Duodenal mucosa (tissue), 2 donors: Measurements from ENCODE around the gene SLC19A3.
"Not testable (repeated sequence)": the region's sequence is repeated elsewhere in the genome, so short reads cannot be mapped to it uniquely, and the experiment has no call there.

Experiments used
- H3K27ac ChIP-seq: one replicate; pipeline ENCODE4 v1.7.0; 2013; ENCODE audit warnings: low read depth, low read length
- H3K27me3 ChIP-seq, 2 donors: one replicate each; pipeline ENCODE4 v1.7.0; 2013; ENCODE audit warnings: low read length in 2 of 2, control low read depth in 1 of 2; ENCODE audit not compliant: insufficient read depth in 2 of 2, control insufficient read depth in 1 of 2
- H3K36me3 ChIP-seq, 2 donors: one replicate each; pipeline ENCODE4 v1.7.0; 2013; ENCODE audit warnings: low read length in 2 of 2, control low read depth in 1 of 2; ENCODE audit not compliant: insufficient read depth in 2 of 2, control insufficient read depth in 1 of 2
- H3K4me1 ChIP-seq, 2 donors: one replicate each; pipeline ENCODE4 v1.7.0; 2013; ENCODE audit warnings: low read length in 2 of 2, control low read depth in 1 of 2; ENCODE audit not compliant: insufficient read depth in 2 of 2, control insufficient read depth in 1 of 2
- H3K4me3 ChIP-seq, 2 donors: one replicate each; pipeline ENCODE4 v1.7.0; 2013; ENCODE audit warnings: low read length in 2 of 2, low read depth in 1 of 2
- H3K9ac ChIP-seq, 2 donors: one replicate each; pipeline ENCODE4 v1.7.0; 2013; ENCODE audit warnings: low read length in 2 of 2, low read depth in 1 of 2
- H3K9me3 ChIP-seq, 2 donors: one replicate each; pipeline ENCODE4 v1.7.0; 2013; ENCODE audit warnings: low read length in 2 of 2, control low read depth in 1 of 2; ENCODE audit not compliant: control insufficient read depth in 1 of 2

The SLC19A3 gene

GRCh38 chr2:227671170-227671905, 46.5 kb downstream of the SLC19A3 start:
- H3K27me3 ChIP-seq = no peaks in the 10 kb centered on the region
- H3K4me1 ChIP-seq = no peaks in the 10 kb centered on the region
- H3K9me3 ChIP-seq = no peaks in the 10 kb centered on the region
- H3K27ac ChIP-seq = no peak overlapping the region
- no peaks in the 10 kb centered on the region for H3K36me3 ChIP-seq
- no peak overlapping the region for H3K9ac ChIP-seq
- no peak overlapping the region for H3K4me3 ChIP-seq

GRCh38 chr2:227666631-227667170, 51.1 kb downstream of the SLC19A3 start, which contains the start of gene SCYGR5:
SCYGR5 (plus strand) TSS chr2:227666804; CDS start chr2:227666804, 0 bp downstream.
- H3K4me1 ChIP-seq, H3K27ac ChIP-seq, H3K27me3 ChIP-seq, H3K9me3 ChIP-seq, H3K36me3 ChIP-seq, H3K4me3 ChIP-seq, H3K9ac ChIP-seq: not testable (repeated sequence)

- no peaks in the 10 kb centered on the region for H3K27me3 ChIP-seq
- H3K36me3 ChIP-seq = no peaks in the 10 kb centered on the region
- no peak overlapping the region for H3K27ac ChIP-seq
These were observed 52.5 kb downstream of the SLC19A3 start for GRCh38 chr2:227665189-227665940.

GRCh38 chr2:227661827-227662226, 56.0 kb downstream of the SLC19A3 start:
- Histone ChIP-seq H3K9ac (no peak overlapping the region), H3K9me3 (no peaks in the 10 kb centered on the region), H3K27ac (no peak overlapping the region), H3K36me3 (no peaks in the 10 kb centered on the region), H3K27me3 (no peaks in the 10 kb centered on the region), H3K4me3 (no peak overlapping the region), H3K4me1 (no peaks in the 10 kb centered on the region)

More at GRCh38 chr2:227665189-227665940, 52.5 kb downstream of the SLC19A3 start:
- Histone ChIP-seq H3K4me1 (no peaks in the 10 kb centered on the region), H3K9ac (no peak overlapping the region), H3K4me3 (no peak overlapping the region), H3K9me3 (no peaks in the 10 kb centered on the region)

- H3K27ac ChIP-seq = no peak overlapping the region
- H3K27me3 ChIP-seq = no peaks in the 10 kb centered on the region
- H3K9ac ChIP-seq = no peak overlapping the region
- no peak overlapping the region for H3K4me3 ChIP-seq
- H3K9me3 ChIP-seq = no peaks in the 10 kb centered on the region
- H3K36me3 ChIP-seq = no peaks in the 10 kb centered on the region
- H3K4me1 ChIP-seq = no peaks in the 10 kb centered on the region
These were observed 56.7 kb downstream of the SLC19A3 start for GRCh38 chr2:227661025-227661649.

- Histone ChIP-seq H3K9ac (no peak overlapping the region), H3K4me1 (peaks cover 5 to 6% of the 10 kb centered on the region in 2 donors), H3K36me3 (no peaks in the 10 kb centered on the region), H3K27ac (no peak overlapping the region), H3K27me3 (no peaks in the 10 kb centered on the region), H3K4me3 (no peak overlapping the region), H3K9me3 (no peaks in the 10 kb centered on the region)
These were observed 60.5 kb downstream of the SLC19A3 start for GRCh38 chr2:227657199-227657845.

GRCh38 chr2:227655454-227655853, 62.4 kb downstream of the SLC19A3 start:
- Histone ChIP-seq H3K9me3 (no peaks in the 10 kb centered on the region), H3K9ac (no peak overlapping the region), H3K27me3 (no peaks in the 10 kb centered on the region), H3K4me1 (peaks cover 5 to 6% of the 10 kb centered on the region in 2 donors), H3K27ac (no peak overlapping the region), H3K4me3 (no peak overlapping the region), H3K36me3 (no peaks in the 10 kb centered on the region)

GRCh38 chr2:227654426-227654825, 63.4 kb downstream of the SLC19A3 start:
- no peaks in the 10 kb centered on the region for H3K27me3 ChIP-seq
- peaks cover 5 to 6% of the 10 kb centered on the region in 2 donors for H3K4me1 ChIP-seq
- no peaks in the 10 kb centered on the region for H3K9me3 ChIP-seq
- H3K27ac ChIP-seq = no peak overlapping the region
- H3K9ac ChIP-seq = no peak overlapping the region
- no peaks in the 10 kb centered on the region for H3K36me3 ChIP-seq
- H3K4me3 ChIP-seq = no peak overlapping the region

- Histone ChIP-seq H3K9ac (no peak overlapping the region), H3K9me3 (no peaks in the 10 kb centered on the region), H3K27ac (no peak overlapping the region), H3K36me3 (no peaks in the 10 kb centered on the region), H3K27me3 (no peaks in the 10 kb centered on the region), H3K4me1 (peaks cover 5 to 6% of the 10 kb centered on the region in 2 donors), H3K4me3 (no peak overlapping the region)
These were observed 64.4 kb downstream of the SLC19A3 start for GRCh38 chr2:227653419-227653818.
